ENCODE data around the gene PCBD1.
"Not testable (repeated sequence)": the region's sequence is repeated elsewhere in the genome, so short reads cannot be mapped to it uniquely, and the experiment has no call there.

The PCBD1 gene

DNA sequence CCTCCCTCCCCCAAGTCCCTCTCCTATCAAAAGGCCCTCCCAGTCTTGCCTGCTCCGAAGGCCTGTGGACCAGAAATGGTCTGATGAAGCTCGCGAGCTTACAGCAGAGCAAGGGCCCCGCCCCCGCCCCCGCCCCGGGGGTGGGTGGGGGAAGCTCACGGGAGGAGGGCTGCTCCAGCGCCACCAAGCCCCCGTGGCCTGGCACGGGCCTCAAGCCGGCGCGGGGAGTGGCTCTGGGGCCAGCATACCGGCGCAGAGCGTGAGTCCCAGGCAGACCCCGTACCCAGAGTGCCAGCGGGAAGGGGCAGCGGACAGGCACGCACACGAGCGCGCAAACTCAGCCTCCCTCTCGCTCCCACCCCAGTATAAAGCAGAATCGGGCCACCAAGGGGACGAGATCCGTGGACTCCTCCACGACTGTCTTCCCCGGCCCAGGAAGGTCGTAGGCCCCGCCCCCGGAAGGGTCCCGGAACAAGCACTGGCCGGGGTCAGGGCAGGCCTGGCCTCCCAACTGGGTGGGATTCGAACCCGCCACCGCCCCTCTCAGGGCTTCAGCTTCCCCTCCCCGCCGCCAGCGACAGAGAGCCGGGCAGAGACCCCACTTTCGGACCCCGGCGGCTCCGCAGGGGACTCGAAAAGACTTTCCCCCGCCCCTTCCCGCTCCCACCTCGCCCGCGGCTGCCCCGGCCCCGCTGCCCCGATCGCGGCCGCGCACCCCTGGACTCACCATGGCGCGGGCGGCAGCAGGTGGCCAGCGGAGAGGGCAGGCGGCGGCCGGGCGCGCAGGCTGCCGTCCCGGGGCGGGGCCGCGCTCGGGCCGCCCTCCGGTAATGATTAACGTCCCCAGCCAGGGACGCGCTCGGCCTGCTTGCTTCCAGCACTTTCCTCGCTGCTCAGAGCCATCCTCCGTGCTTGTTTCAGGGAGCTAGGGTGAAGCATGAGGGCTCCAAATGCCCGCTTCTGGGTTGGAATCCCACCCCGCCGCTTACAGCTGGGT is at the start of gene PCBD1:
Gene PCBD1, minus strand, starts transcription at position 762 of the 997 bp plus-strand sequence. Its CDS starts 32 bp downstream, at position 730.
- DNase-seq = peak; percentile 72 to 73

GRCh38 chr10:70937661-70938060 is 49.3 kb upstream of the PCBD1 start:
- no peak for DNase-seq

DNA sequence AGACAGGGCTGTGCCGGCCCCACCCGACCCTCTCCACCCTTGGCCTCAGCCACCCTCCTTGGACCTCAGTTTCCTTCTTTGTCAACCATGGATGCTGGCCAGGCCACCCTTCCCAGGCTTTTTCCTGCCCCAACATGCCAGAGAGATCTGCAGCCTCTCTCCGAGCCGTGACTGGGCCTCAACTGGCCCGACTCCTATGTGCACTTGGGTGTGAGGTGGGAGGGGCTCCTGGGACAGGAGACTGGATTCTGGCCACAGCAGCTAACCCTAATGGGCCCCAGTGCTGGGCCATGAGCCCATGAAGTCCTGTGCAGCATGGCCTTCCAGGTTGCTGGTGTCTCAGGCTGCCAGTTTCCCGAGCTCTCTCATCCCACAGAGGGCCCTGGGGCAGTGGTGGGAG is 47.7 kb upstream of the PCBD1 start:
- no peak for DNase-seq

- no peak for DNase-seq
Observed at GRCh38 chr10:70935631-70936030, 47.3 kb upstream of the PCBD1 start.

DNA sequence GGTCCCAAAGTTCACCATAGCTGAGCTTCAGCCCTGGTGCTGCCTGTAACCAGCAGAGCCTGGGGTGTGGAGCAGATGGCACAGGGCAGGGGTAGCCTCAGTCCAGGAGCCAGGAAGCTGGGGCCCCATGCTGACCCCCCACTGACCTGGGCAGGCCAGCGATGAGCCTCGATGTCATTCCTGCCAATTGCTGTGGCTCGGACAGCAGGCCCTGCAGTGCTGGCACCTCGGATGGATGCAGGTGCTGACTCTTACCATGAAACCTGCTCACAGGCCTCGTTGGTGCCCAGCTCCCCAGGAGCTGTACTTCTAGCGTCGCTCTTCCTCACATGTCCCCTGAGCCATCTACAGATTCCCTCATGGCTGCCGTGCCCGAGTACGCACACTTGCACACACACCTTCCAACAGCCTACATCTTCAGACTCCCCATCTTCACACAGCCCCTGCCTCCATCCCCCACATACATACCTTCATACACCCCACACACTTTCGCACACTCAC is 46.8 kb upstream of the PCBD1 start:
- no peak for DNase-seq

GRCh38 chr10:70934701-70935100 is 46.3 kb upstream of the PCBD1 start:
- no peak for DNase-seq

GRCh38 chr10:70932392-70933196 is 44.2 kb upstream of the PCBD1 start:
- DNase-seq = no peak

DNA sequence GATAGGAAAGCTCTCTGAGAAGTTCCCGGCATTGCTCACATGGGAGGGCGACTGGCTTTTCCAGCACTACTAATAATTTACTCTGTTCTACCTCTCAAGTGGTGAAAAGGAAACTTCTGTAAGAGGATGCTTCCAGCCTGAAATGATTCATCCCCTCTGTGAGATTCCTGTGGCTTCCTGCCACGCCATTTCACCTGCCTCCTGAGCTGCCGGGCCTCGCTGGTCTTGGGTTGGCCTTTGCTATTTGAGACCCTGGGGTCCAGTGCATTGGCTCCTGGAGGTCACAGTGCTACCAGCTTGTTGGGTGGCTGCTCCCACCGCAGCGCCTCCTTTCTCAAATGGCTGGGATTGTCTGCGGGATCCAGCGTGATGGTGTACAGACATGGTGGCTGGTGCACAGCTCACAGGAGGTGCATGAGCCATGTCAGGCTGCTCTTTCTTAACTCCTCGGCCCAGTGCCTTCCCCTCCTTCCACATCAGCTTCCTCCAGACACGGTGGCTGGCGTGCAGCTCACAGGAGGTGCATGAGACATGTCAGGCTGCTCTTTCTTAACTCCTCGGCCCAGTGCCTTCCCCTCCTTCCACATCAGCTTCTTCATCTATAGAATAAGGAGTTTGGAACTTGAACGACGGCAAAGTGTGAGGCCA is 42.9 kb upstream of the PCBD1 start:
- no peak for DNase-seq

DNA sequence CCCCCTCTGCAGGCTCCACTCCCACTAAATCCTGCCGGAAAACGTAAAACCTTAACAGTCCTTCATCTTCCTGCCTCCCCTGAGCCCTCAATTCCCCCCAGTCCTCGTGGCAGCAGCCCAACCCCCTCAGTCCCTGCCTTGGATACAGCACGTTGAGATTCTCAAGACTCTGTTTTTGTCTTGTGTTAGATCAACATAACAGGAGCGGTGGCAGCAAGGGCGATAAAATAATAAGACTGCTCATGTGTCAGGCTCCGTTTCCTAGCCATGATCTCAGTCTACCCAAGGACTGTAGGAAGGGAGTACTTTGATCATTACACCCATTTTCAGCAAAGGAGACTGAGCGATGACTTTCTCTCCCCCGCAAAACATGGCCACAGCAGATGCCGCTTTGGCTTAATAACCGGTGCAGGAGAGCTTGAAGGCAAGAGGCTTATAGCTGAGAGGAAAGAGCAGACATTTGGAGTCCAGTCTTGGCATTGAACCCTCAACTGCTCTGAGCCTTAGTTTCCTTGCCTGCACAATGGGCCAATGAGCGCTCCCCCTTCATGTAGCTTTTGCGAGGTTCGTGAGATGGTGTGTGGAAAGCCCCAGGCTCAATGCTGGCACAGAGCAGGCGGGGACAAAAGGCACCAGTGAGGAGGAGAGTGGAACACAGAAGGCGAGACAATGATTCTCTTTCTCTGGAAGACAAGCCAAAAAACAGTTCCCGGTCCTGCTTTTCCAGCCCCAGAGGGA is 42.1 kb upstream of the PCBD1 start:
- DNase-seq = no peak

DNA sequence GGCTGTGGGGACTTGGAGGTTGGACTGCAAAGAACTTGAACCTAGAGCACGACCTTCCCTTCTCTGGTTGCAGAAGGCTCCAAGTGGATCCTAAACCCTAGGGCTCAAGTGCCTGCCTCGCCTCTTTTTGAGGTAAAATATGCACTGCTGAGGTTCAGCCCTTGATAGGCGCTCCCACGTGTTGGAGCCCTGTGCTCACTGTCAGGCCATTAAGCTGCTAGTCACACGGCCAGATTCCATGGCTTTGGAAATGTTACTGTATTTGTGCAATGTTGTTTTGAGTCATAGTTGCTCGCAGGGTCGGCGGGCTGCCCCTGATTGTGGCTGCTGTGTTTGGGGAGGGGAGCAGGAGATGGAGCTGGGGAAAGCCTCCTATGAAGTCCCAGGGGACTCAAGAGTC is 39.8 kb upstream of the PCBD1 start:
- DNase-seq = no peak

DNA sequence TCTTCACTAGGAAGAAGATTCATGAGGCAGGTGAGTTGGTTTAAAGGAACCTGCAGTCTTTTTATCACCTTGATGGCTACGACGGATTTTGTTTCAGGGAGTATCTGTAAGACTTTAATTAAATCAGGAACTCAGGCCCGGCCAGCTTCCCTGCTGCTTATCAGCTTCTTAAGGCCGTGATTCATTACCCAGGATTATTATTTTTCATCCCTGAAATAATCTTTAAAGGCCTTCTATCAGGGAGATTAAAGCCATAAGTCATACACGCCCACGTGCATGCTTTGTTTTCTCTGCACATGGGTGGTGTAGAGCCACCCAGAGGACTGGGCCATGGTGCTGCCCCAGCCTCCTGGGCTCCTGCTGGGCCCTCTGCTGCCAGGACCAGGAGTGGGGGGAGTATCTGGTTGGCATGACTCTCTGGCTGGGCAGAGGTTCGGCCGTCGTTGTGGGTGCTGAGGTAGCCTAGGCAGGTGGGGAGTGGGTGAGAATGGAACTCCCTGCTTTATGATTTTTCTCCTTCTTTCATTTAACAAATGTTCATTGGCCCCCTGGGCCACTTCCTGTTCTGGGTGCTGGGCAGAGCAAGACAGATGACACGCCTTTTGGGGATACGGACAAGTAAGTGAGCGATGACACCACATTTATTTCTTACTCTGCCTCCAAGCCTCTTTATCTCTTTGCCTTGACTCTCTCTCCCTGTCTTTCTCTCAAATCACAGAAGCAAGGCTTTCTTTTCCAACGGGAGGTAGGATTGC is 39.0 kb upstream of the PCBD1 start:
- no peak for DNase-seq

GRCh38 chr10:70926226-70927000 is 38.0 kb upstream of the PCBD1 start:
- DNase-seq = no peak

GRCh38 chr10:70925377-70926225 is 37.2 kb upstream of the PCBD1 start:
- peak; percentile 70 to 73 for DNase-seq

GRCh38 chr10:70923696-70924095 is 35.3 kb upstream of the PCBD1 start:
- no peak for DNase-seq

DNA sequence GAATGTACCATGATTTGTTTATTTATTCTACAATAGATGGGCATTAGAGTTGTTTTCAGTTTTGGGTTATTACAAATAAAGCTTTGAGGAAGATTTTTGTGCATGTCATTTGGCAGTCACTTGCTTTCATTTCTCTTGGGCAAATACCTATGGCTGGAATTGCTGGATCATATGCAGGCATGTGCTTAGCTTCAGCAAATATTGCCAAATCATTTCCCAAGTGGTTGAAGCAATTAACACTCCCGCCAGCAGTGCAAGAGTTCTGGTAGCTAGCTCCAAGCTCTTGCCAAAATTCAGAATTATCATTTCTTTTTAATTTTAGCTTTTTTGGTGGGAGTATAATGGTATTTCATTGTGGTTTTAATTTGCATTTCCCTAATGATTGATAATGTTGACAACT is 32.9 kb upstream of the PCBD1 start:
- no peak for DNase-seq

DNA sequence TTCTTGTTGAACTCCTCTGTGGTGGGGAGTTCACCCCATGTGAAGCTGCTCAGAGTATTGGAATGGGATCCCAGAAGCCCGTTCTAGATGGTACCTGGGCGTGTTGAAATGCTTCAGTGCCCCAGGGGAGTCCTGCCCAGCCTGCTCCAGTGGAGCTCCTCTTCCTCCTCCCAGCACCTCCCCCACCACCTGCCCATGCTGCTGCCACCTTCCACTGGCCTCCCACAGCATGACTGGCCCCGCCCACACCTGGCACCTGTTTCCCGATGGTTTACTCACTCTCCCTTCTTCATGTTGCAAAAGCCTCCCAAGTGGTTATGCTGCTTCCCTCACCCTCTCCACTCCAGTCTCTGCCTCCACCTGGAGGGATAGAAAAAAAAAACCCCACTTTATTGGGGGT is 32.2 kb upstream of the PCBD1 start:
- DNase-seq = no peak

DNA sequence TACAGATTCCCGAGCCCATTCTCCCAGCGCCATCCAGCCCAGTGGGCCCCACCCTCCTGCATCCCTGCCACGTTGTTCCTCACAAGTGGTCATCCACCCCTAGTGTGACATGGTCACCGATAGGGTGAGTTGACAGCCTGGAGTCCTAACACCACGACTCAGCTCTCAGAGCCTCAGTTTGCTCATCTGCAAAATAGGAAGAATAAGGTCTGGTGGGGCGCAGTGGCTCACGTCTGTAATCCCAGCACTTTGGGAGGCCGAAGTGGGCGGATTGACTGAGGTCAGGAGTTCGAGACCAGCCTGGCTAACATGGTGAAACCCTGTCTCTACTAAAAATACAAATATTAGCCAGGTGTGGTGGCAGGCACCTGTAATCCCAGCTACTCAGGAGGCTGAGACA is 31.5 kb upstream of the PCBD1 start:
- not testable (repeated sequence) for DNase-seq

DNA sequence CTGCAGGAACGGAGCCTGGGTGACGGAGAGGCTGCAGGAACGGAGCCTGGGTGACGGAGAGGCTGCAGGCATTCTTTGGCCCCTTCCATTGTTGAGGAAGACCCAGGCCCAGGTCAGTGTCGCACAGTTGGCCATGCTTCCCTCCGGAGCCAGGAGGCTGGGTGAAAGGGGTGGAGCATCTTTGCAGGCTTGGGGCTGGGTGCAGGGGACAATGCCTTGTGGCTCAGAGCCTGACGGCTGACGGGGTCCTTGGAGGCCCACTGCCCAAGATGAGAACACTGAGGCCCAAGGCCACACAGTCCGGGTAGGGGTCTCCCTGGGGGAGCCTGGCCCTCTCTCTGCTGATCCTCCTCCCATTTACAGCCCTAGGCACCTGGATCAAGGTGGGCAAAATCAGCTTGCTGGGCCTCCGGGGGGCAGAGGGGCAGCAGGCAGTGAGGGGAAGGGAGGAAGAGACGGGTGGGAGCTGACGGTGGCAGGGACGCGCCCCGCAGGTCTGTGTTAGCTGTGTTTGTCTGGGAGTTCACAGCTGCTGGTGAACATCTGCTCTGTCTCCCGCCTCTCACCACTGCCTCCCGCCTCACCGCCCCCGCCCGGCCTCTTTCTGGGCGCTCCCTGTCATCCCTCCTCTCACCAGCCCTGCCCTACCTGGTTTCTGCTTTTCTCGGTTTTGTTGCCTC is 30.6 kb upstream of the PCBD1 start:
- no peak for DNase-seq

- DNase-seq = no peak
Observed at GRCh38 chr10:70917635-70918034, 29.3 kb upstream of the PCBD1 start.
